ENCODE measurements around the gene SLC25A43.

The SLC25A43 gene

DNA sequence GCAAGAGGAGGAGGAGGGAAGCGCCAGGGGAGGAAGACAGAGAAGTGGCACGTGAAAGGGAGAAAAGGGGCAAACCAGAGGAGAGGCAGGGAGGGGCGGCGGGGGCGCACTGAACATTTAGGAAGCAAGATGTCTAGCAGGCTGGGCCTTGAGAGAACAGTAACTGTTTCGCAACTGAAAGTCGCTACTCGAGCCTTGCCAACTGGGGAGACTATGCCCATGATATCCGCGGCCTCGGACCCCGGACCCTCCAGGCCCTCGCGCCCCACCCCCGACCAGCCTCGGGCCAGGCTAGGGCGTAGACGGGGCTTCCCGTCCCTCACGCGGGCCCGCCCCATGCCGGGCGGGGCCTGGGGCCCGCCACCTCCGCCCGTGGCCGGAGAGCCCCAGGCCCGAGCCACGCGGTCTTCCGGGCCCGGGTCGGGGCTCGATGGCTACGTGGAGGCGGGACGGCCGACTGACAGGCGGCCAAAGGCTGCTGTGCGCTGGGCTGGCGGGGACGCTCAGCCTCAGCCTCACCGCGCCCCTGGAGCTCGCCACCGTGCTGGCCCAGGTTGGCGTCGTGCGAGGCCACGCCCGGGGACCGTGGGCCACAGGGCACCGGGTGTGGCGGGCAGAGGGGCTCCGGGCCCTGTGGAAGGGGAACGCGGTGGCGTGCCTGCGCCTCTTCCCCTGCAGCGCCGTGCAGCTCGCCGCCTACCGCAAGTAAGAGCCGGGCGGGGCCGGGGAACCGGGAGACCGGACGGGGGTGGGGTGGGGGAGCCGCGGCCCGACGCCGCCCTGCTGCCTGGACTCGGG is at the start of gene SLC25A43:
Gene SLC25A43 (plus strand): TSS at position 363 of the 798 bp plus-strand sequence. CDS start 68 bp downstream, at position 431.
- TF ChIP-seq, protein P1, sequence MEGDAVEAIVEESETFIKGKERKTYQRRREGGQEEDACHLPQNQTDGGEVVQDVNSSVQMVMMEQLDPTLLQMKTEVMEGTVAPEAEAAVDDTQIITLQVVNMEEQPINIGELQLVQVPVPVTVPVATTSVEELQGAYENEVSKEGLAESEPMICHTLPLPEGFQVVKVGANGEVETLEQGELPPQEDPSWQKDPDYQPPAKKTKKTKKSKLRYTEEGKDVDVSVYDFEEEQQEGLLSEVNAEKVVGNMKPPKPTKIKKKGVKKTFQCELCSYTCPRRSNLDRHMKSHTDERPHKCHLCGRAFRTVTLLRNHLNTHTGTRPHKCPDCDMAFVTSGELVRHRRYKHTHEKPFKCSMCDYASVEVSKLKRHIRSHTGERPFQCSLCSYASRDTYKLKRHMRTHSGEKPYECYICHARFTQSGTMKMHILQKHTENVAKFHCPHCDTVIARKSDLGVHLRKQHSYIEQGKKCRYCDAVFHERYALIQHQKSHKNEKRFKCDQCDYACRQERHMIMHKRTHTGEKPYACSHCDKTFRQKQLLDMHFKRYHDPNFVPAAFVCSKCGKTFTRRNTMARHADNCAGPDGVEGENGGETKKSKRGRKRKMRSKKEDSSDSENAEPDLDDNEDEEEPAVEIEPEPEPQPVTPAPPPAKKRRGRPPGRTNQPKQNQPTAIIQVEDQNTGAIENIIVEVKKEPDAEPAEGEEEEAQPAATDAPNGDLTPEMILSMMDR (IDR thresholded peaks at IDR 0.05) = no peak

DNA sequence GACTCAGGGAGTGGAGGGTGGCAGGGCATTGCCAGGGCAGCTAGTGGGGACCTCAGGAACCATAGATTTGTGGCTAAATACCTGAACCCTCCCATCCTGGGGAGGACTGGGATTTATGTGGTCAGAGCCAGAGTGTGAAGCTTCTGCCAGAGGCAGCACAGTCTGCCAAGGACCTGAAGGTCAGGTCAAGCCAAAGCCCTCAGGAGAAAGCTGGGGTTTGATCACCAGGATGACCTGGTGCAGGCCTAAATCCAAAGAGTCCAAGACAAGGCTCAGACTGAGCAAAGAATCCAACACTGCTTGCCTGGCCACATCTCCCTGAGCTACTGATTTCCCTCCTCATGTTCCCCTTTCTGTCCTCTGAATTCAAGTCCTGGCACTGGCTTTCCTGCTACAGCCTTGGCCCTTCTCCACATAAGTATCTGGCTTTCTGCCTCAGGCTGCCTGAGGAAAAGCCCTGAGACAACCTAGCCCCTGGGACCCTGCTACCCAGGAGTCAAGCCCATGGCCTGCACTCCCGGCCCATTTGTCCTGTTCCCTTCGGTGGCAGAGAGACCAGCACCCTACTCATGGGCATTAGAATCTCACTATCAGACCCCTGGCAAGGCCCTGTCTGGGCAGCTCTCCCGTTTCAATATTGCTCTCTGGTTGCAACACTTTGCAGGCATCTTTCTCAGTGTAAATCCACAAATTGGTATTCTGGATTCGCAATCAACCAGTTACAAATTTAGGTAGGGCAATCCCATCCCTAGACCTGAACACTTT is 39.3 kb upstream of the SLC25A43 start:
- TF ChIP-seq, protein P1 (IDR thresholded peaks at IDR 0.05) = no peak

DNA sequence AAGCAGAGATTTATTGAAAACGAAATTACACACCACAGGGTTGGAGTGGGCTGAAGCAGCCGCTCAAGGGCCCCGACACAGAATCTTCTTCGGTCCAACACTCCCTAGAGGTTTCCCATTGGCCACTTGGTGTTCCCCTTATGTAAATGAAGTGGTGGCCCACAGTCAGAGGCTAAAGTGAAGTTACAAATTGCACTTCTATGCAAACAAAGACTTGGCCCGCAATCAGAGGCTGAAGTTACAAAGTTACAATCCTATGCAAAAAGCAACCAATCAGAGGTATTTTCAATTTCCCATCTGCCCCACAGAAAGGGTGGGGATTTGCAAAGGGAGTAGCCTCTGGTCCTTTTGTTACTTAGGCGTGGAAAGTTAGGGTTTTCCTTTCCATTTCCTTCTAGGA is 35.7 kb upstream of the SLC25A43 start:
- TF ChIP-seq, protein P1 (IDR thresholded peaks at IDR 0.05) = no peak

DNA sequence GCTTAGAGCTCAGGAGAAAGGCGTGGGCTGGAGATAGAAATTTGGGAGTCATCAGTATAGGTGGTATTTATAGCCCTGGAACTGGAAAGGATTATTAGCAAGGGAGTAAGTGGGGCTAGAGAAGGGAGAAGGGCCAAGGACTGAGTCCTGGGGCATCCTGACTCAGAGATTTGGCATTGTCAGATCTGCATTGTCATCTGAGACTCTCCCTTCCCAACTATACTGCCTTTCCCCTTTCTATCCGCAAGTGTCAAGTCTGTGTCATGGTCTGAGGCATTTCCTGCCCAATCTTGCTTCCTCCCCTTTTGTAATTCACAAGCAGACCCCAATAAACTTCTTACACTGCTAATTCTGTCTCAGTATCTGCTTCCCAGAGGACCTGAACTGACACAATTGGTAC is 24.4 kb upstream of the SLC25A43 start:
- TF ChIP-seq, protein P1 (IDR thresholded peaks at IDR 0.05) = no peak

DNA sequence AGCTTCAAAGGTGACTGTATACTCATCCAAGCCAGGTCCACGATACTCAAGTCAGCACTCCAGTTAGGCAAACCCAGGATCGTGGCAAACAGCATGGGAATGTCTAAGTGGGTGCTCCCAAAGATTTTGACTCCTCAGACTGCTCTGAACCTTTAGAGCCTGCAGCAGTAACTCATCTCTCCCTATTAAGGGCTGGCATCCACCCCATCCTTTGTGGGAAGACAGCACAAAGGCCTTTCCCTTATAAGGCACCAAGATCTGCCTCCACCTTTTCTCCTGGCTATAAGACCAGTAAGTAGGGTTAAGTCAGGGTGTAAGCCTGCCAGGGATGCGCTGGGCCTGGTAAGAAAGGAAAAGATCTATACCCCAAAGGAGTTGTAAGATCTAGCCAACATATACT is 23.6 kb upstream of the SLC25A43 start:
- TF ChIP-seq, protein P1 (IDR thresholded peaks at IDR 0.05) = no peak

DNA sequence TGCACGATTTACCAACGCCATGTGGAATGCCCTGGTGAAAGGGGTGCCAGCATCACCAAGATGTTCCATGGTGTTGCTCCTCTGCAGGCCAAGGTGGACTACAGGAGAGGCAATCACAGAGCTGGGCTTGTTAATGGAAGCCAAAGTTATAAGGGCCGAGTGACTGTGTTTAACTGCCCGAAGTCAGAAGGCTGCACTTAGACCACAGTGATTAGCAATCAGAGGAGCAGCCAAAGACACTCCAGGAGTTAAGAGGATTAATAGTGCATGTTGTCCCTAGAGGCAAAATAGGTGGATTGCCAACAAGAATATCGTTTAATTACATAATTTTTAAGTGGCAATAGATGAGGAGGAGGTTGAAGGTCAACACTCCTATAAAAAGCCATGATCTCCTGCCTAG is 22.8 kb upstream of the SLC25A43 start:
- TF ChIP-seq, protein P1 (IDR thresholded peaks at IDR 0.05) = no peak

DNA sequence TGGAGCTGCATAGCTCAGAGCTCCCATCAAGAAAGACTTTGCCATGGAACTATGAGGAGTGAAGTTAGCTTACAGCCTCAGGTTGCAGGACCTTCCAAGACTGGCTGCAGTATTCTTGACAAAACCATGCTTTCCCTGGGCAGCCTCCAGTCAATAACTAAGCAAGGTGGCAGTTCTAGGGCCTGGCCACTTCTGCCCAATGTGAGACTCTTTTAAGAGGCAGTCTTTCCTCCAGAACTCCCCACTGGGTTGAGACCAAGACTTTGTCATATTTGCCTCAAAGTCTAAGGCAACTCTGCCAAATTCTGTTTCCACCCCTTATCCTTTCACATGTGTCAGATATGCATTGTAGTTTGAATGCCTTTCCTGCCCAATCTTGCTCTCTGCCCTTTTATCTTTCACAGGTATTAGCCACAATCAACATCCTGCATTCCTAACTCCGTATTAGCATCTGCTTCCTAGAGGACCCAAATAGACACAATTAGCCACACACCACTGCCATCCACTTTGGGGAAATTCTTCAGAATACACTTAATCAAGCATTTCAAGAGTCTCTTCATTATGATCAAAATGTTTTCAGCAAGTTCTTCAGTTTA is 17.7 kb upstream of the SLC25A43 start:
- TF ChIP-seq, protein P1 (IDR thresholded peaks at IDR 0.05) = no peak

All from LNCAP (cell line).